Vagina (tissue), 2 donors: ENCODE data around the gene BBS2. TPM values are rescaled to one million over a fixed set of nuclear protein-coding genes. Genes with fewer than 3 reads are reported as not detected.
A peak's percentile ranks its signal among the peaks of the same experiment; 100 is the strongest.

Experiments
- DNase-seq, 2 donors: peaks; one replicate each; pipeline ENCODE4 v3.0.0-alpha.2; 2017; ENCODE audit errors: extremely low spot score in 2 of 2
- H3K27ac ChIP-seq: fragments of 200-600 bp; sonication (generic); one replicate; pipeline ENCODE4 v1.5.1; 2019
- H3K27me3 ChIP-seq: fragments of 200-600 bp; sonication (generic); one replicate; pipeline ENCODE4 v1.5.1; 2019
- H3K36me3 ChIP-seq, 2 donors: fragments of 200-600 bp; sonication (generic); one replicate each; pipeline ENCODE4 v1.5.1; 2017 to 2019
- H3K4me1 ChIP-seq: fragments of 200-600 bp; sonication (generic); one replicate; pipeline ENCODE4 v1.5.1; 2019
- H3K4me3 ChIP-seq, 2 donors: fragments of 200-600 bp; sonication (generic); 1 replicate in 1 of 2; 2 replicates in 1 of 2; pipeline ENCODE4 v1.5.1; 2016 to 2019
- H3K9me3 ChIP-seq: fragments of 200-600 bp; sonication (generic); one replicate; pipeline ENCODE4 v1.5.1; 2019
- POLR2A ChIP-seq, 2 donors: fragments of 450-650 bp; IDR thresholded peaks; one replicate each; pipeline ENCODE4 v1.6.1; 2017; ENCODE audit warnings: antibody characterized with exemption in 2 of 2, mild to moderate bottlenecking in 2 of 2, moderate library complexity in 2 of 2
- POLR2AphosphoS5 ChIP-seq, 2 donors: sonication (generic); formaldehyde crosslinking; IDR thresholded peaks; one replicate each; pipeline ENCODE4 v1.9.0; 2017; ENCODE audit warnings: antibody characterized with exemption in 2 of 2, mild to moderate bottlenecking in 2 of 2, low read depth in 1 of 2; ENCODE audit not compliant: insufficient read depth in 1 of 2
- intact Hi-C: fragments of 100-400 bp; cut with DNase I; formaldehyde crosslinking; loops from one replicate; pipeline ENCODE4 v1.15.1; 2023
- total RNA-seq: library from RNA; depleted of rRNA; stranded (reverse); fragments of >200 nt; gene quantifications from one replicate; pipeline ENCODE4 v1.2.3, GENCODE V29; 2016
- TF ChIP-seq, protein P1 (sequence below), 3 experiments: fragments of 450-650 bp in 2 of 3; fragments of 200-600 bp in 1 of 3; sonication (generic) in 1 of 3; IDR thresholded peaks; one replicate each; pipeline ENCODE4 v1.5.1; 2017 to 2019; ENCODE audit warnings: antibody characterized with exemption in 3 of 3, mild to moderate bottlenecking in 2 of 3, moderate library complexity in 2 of 3

BBS2 gene
- total RNA-seq, 1 donor from 2014 or later, result 89.9 TPM

DNA sequence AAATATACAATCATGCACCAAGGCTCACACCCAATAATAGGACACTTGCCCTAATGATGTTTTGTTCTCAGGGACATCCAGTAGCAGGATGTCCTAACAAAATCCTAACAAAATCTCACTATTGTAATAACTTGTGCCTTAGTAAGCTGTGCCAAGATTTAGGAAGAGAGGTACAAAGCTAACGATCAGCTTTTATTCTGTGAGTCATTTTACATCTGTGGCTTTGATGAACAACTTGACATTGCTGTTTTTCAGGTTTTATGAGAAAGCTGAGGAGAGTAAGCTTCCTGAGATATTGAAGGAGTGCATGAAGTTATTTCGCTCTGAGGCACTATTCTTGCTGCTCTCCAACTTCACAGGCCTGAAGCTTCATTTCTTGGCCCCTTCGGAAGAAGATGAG is 49.6 kb downstream of the BBS2 start:
- Histone ChIP-seq H3K36me3 (peaks cover 0 to 89% of the 10 kb centered on the region in 2 donors), H3K27ac (no peak overlapping the region), H3K9me3 (no peaks in the 10 kb centered on the region), H3K27me3 (no peaks in the 10 kb centered on the region), H3K4me1 (no peaks in the 10 kb centered on the region), H3K4me3 (no peak overlapping the region)
- peak in 1 of 2 donors; percentile 78 for TF ChIP-seq POLR2AphosphoS5 (IDR thresholded peaks at IDR 0.05; ENCODE audit: insufficient read depth in 1 of 2, low read depth in 1 of 2)
- TF ChIP-seq, protein P1, sequence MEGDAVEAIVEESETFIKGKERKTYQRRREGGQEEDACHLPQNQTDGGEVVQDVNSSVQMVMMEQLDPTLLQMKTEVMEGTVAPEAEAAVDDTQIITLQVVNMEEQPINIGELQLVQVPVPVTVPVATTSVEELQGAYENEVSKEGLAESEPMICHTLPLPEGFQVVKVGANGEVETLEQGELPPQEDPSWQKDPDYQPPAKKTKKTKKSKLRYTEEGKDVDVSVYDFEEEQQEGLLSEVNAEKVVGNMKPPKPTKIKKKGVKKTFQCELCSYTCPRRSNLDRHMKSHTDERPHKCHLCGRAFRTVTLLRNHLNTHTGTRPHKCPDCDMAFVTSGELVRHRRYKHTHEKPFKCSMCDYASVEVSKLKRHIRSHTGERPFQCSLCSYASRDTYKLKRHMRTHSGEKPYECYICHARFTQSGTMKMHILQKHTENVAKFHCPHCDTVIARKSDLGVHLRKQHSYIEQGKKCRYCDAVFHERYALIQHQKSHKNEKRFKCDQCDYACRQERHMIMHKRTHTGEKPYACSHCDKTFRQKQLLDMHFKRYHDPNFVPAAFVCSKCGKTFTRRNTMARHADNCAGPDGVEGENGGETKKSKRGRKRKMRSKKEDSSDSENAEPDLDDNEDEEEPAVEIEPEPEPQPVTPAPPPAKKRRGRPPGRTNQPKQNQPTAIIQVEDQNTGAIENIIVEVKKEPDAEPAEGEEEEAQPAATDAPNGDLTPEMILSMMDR (IDR thresholded peaks at IDR 0.05), result no peak
- intact Hi-C loops, result no loop called here
- DNase-seq, result no peak

DNA sequence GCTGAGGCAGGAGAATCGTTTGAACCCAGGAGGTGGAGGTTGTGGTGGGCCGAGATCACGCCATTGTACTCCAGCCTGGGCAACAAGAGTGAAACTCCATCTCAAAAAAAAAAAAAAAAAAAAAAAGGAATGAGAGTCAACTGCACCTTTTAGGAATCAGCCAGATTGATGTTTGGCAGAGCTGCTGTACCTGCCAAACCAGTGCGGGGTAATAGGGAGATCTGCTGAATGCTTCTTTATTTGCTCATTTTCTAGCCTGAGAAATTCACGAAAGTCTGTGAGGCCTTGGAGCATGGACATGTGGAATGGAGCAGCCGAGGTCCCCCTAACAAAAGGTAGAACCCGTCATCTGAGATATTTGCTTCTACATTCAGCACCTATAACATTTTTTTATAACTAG is 50.1 kb downstream of the BBS2 start:
- TF ChIP-seq POLR2AphosphoS5 (IDR thresholded peaks at IDR 0.05; ENCODE audit: insufficient read depth in 1 of 2, low read depth in 1 of 2) (no peak), POLR2A (IDR thresholded peaks at IDR 0.05) (no peak)
- TF ChIP-seq, protein P1 (IDR thresholded peaks at IDR 0.05), result no peak
- no peak overlapping the region for H3K27ac ChIP-seq
- no peaks in the 10 kb centered on the region for H3K4me1 ChIP-seq
- DNase-seq, result no peak
- H3K4me3 ChIP-seq, result no peak overlapping the region
- intact Hi-C loops, result no loop called here
- H3K9me3 ChIP-seq, result no peaks in the 10 kb centered on the region
- H3K36me3 ChIP-seq, result peaks cover 0 to 88% of the 10 kb centered on the region in 2 donors
- no peaks in the 10 kb centered on the region for H3K27me3 ChIP-seq

DNA sequence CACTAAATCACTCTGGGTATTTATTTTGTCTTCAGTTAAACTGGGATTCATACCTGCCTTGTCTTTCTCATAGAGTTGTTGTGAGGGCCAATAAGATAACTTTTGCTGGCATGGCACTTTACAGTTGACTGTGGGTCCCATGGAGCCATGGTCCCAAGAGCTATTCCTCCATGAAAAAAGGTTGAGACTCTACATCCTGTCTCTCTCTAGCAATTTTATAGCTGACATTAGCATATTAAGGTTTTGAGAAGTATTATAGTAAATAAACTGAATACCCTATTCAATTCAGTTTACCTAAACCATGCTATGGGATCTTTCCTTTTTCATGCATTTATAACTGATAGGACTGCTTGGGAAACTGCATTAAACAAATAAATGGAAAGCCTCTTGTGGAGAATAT is 51.0 kb downstream of the BBS2 start:
- Histone ChIP-seq H3K27me3 (no peaks in the 10 kb centered on the region), H3K4me1 (no peaks in the 10 kb centered on the region), H3K36me3 (peaks cover 0 to 79% of the 10 kb centered on the region in 2 donors), H3K27ac (no peak overlapping the region), H3K4me3 (no peak overlapping the region), H3K9me3 (no peaks in the 10 kb centered on the region)
- no peak for DNase-seq
- no peak for TF ChIP-seq POLR2A (IDR thresholded peaks at IDR 0.05)
- TF ChIP-seq POLR2AphosphoS5 (IDR thresholded peaks at IDR 0.05; ENCODE audit: insufficient read depth in 1 of 2, low read depth in 1 of 2), result no peak
- TF ChIP-seq, protein P1 (IDR thresholded peaks at IDR 0.05), result no peak
- intact Hi-C loops, result no loop called here

DNA sequence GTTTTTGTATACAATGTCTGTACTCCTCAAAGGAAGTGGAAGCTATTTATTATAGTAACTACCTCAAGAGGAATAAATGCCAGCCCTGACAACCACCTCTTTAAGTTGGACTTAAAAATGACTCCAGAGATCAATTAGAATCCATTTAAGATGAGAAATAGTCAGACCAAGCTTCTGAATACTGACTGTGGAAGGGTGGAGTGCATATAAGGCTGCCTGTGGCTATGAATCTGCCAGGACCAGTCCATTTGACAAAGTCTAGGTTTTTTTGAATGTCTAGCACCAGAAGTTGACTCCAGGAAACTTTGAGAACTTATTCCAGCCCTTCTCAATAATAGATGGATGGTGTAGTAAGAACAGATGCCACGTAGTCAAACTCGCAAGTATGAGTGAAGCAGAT is 53.5 kb downstream of the BBS2 start:
- TF ChIP-seq POLR2AphosphoS5 (IDR thresholded peaks at IDR 0.05; ENCODE audit: insufficient read depth in 1 of 2, low read depth in 1 of 2) (no peak), POLR2A (IDR thresholded peaks at IDR 0.05) (no peak)
- TF ChIP-seq, protein P1 (IDR thresholded peaks at IDR 0.05), result no peak
- no peaks in the 10 kb centered on the region for H3K27me3 ChIP-seq
- intact Hi-C loops, result no loop called here
- H3K36me3 ChIP-seq, result peaks cover 0 to 62% of the 10 kb centered on the region in 2 donors
- H3K4me1 ChIP-seq, result no peaks in the 10 kb centered on the region
- no peak overlapping the region for H3K4me3 ChIP-seq
- DNase-seq, result no peak
- H3K9me3 ChIP-seq, result no peaks in the 10 kb centered on the region
- H3K27ac ChIP-seq, result no peak overlapping the region

DNA sequence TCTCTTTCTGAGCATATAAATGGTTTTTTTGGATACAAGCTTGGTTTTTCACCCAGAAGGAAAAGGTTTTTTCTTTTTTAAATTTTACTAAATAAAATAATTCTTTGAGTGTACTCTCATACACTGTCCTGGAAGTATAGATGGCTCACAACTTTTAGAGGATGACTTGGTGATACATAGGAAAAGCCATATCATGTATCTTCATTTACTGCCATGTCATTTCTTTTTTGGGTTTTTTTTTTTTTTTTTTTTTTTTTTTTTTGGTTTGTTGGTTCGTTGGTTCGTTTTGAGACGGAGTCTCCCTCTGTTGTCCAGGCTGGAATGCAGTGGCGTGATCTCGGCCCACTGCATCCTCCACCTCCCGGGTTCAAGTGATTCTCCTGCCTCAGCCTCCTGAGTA is 56.7 kb downstream of the BBS2 start:
- peaks cover 0 to 50% of the 10 kb centered on the region in 2 donors for H3K36me3 ChIP-seq
- H3K9me3 ChIP-seq, result no peaks in the 10 kb centered on the region
- no peak overlapping the region for H3K27ac ChIP-seq
- H3K4me3 ChIP-seq, result no peak overlapping the region
- DNase-seq, result no peak
- H3K27me3 ChIP-seq, result no peaks in the 10 kb centered on the region
- TF ChIP-seq, protein P1 (IDR thresholded peaks at IDR 0.05), result no peak
- no peak for TF ChIP-seq POLR2AphosphoS5 (IDR thresholded peaks at IDR 0.05; ENCODE audit: insufficient read depth in 1 of 2, low read depth in 1 of 2)
- no peak for TF ChIP-seq POLR2A (IDR thresholded peaks at IDR 0.05)
- intact Hi-C loops, result no loop called here
- H3K4me1 ChIP-seq, result no peaks in the 10 kb centered on the region
